GM12891 (cell line): ENCODE measurements around the gene DNAJC18.
A peak's percentile ranks its signal among the peaks of the same experiment; 100 is the strongest.

Source experiments
- DNase-seq: peaks from one replicate; pipeline ENCODE4 v3.0.0; 2011; ENCODE audit warnings: low spot score; ENCODE audit not compliant: insufficient read length
- FAIRE-seq: peaks from 2 replicates; lab custom pipeline; 2011; peaks lifted over from hg19 to GRCh38; lab: Jason Lieb, UNC
- PAX5 ChIP-seq: IDR thresholded peaks from 2 replicates; pipeline ENCODE4 v1.6.1; 2011; ENCODE audit warnings: low read length, moderate library complexity, mild to moderate bottlenecking; ENCODE audit not compliant: insufficient read depth, severe bottlenecking
- POLR2A ChIP-seq: IDR thresholded peaks from 2 replicates; pipeline ENCODE4 v1.6.1; 2011; ENCODE audit warnings: low read depth, low read length, control low read depth
- POLR2AphosphoS5 ChIP-seq: IDR thresholded peaks from 2 replicates; pipeline ENCODE4 v1.6.1; 2011; ENCODE audit warnings: low read depth, low read length, control low read depth
- POU2F2 ChIP-seq: IDR thresholded peaks from 2 replicates; pipeline ENCODE4 v1.6.1; 2011; ENCODE audit warnings: low read depth, mild to moderate bottlenecking, control low read depth, low read length, moderate library complexity
- SPI1 ChIP-seq: IDR thresholded peaks from 2 replicates; pipeline ENCODE4 v1.6.1; 2011; ENCODE audit warnings: low read depth, low read length, control low read depth
- TAF1 ChIP-seq: IDR thresholded peaks from 2 replicates; pipeline ENCODE4 v1.6.1; 2011; ENCODE audit warnings: low read depth, low read length, control low read depth

The DNAJC18 gene

DNA sequence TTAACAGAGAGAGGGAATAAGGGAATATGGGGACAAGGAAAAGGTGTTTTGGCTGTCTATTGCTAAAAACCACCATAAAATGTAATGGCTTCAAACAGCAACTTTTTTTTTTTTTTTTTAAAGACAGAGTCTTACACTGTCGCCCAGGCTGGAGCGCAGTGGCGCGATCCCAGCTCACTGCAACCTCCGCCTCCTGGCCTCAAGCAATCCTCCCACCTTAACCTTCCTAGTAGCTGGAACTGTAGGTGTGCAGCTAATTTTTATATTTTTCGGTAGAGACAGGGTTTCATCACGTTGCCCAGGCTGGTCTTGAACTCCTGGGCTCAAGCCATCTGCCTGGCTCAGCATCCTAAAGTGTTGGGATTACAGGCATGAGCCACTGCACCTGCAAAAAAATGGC lies 31.1 kb downstream of the DNAJC18 start:
- no peak for FAIRE-seq
- no peak for DNase-seq
- TF ChIP-seq SPI1 = no peak
- TF ChIP-seq TAF1 = no peak
- no peak for TF ChIP-seq PAX5
- no peak for TF ChIP-seq POU2F2
- TF ChIP-seq POLR2AphosphoS5 = no peak
- no peak for TF ChIP-seq POLR2A

DNA sequence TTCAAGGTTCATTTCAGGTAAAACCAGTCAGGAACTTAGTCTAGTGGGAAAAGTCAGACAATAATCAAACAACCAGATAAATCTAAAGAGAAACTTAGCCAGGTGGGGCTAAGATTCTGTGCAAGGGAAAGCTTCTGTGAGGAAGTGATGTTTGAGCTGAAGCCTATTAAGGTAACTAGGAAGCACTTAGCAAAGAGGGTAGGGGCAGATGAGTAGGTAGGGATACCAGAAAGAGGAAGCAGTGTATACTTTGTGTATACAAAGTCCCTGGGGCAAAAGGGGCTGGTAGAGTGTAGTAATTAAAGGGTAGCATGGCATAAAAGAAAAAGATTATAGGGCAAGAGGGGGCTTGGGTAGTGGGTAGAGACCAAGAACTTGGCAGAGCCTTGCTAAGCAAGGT lies 31.8 kb downstream of the DNAJC18 start:
- peak; percentile 28 for FAIRE-seq
- TF ChIP-seq SPI1 (peak; percentile 72), POLR2A (no peak)
- DNase-seq = no peak

DNA sequence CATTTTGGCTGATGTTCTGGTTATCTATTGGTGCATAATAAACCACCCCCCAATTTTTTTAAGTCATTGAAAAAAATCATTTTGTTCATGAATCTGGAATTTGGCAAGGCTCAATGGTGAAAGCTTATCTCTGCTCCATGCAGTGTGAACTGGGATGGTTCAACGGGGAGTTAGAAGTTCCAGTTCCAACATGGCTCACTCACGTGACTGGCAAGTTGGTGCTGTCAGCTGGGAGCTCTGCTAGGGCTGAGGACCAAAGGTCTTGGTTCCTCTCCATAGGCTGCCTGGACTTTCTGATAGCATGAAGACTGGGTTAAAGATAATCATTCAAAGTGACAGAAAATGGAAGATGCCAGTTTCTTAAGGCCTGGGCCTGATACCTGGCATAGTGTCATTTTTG lies 32.4 kb downstream of the DNAJC18 start:
- FAIRE-seq = no peak
- no peak for TF ChIP-seq PAX5
- no peak for TF ChIP-seq POU2F2
- TF ChIP-seq SPI1 = no peak
- no peak for TF ChIP-seq POLR2A
- TF ChIP-seq POLR2AphosphoS5 = no peak
- TF ChIP-seq TAF1 = no peak
- DNase-seq = no peak

DNA sequence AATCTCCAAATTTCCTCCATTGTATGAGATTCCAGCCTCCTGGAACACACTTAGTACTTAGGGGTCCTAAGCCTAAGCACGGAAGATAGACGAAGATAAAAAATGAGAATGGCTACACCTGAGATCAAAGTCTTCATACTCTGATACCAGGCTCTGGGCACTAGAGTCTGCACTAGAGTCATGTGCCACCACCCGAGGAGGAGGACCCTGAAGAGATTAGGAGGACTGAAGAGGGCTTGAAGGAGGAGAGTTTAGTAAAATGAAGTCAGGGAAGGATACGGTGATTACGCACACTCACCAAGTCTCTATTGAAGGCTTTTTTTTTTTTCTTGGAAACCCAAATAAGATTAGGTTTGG lies 34.9 kb downstream of the DNAJC18 start:
- no peak for FAIRE-seq
- TF ChIP-seq SPI1 (no peak), POLR2A (no peak), TAF1 (no peak), POU2F2 (no peak), PAX5 (no peak), POLR2AphosphoS5 (no peak)
- no peak for DNase-seq

DNA sequence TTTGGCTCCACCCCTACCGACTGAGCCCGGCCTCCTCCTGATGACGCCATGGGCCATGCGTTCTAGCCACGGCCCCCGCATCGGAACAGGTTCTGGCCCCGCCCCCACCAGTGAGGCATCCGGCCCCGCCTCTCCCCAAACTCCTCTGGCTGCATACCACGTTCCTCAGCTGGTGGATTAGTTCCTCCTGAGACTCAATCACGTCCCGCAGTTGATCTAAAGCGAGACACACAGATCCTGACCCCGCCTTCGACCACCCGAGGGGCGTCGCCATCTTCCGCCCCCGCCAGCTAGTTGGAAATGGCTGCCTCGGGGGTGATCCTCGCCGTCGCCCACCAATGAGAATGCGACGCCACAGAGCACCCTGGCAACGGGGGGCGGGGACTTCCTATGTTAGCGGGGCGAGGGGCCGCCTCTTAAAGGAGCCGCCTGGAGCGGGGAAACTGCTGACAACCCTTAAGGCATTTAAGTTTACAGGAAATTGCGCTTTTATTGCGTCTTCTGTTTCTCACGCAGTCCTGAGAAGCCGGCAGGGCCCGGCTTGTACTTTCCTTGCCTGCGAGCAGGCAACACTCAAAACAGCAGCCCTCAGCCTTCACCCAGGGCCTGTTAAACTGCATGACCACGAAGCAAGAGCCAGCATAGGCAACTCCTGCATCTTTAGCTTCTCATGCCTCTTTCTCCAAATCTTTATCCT lies 35.4 kb downstream of the DNAJC18 start, which contains the start of gene SPATA24:
Gene SPATA24, minus strand, starts transcription at position 303 of the 697 bp plus-strand sequence. Its CDS starts 29 bp downstream, at position 274.
- DNase-seq (peak; percentile 88), FAIRE-seq (peak; percentile 96)

DNA sequence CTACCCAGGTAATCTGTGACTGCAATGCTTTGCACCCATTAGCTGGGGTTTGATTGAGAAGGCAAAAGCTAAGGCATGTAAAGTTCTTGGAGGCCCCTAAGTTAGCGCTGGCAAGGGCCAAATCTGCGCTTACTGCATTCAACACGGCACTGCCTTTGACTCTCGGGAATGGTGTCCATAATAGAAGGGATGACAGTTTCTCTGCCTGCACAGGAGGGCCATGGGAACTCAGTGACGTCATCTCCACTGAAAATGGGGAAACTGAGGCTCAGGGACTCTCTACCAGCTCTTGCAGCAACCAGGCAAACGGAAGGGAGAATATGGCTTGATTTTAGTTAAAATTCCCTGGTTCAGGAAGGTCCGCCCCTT lies 35.9 kb downstream of the DNAJC18 start:
- FAIRE-seq = no peak
- no peak for DNase-seq
- TF ChIP-seq POLR2AphosphoS5 (no peak), PAX5 (no peak), SPI1 (no peak), POU2F2 (no peak), POLR2A (no peak), TAF1 (no peak)

More for the DNA sequence above, 35.4 kb downstream of the DNAJC18 start, which contains the start of gene SPATA24:
- TF ChIP-seq POU2F2 (no peak), POLR2A (peak; percentile 40; the same call in 1 of the 2 replicates), SPI1 (peak; percentile 13; the same call in 1 of the 2 replicates)

DNA sequence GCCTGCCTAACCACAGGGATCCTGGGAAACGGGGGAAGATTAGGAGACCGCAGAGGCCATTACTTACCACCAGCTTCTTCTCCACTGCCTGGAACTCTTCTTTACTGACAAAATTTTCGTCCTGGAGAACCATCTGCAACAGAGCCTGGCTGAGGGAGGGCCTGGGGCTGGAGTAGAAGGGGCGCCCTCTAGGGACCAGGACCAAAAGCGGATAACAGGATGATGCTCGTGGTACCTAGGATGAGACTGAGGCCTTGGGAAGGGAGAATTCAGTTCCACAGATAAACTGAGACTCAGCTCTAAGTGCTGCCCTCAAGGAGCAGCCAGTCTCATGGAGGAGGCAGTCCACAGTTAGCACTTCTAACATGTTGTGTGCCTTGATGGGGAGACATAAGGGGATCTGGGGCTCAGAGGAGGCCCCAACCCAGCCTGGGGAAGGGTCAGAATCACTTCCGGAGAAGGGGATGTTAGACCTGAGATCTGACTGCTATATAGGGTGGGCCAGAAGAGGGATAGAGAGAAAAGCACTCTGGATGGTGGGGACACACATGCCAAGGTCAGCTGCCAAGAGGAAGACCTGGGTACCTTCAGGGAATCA lies 36.7 kb downstream of the DNAJC18 start:
- TF ChIP-seq TAF1 (no peak), POLR2A (no peak), POU2F2 (no peak)
- no peak for FAIRE-seq
- DNase-seq = no peak

DNA sequence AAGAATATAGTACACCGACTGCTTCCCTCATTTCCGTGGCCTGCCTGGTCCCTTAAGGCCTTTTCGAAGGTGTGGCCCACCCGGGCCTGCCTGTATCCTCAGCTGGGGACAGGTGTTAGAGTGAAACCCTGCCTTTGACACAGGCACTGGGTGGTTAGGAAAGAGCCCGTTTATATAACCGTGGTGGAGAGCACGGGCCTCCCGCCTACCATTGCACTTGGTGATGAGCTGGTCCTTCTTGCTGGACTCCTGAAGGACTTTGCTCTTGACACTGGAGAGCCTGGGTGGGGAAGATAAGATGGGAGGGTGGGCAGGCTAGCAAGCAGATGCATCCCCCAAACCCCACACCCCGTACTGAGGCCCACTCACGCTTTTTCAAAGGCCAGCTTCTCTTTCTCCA lies 37.8 kb downstream of the DNAJC18 start:
- TF ChIP-seq TAF1 (no peak), SPI1 (no peak), POLR2A (no peak), POU2F2 (no peak), PAX5 (no peak), POLR2AphosphoS5 (no peak)
- DNase-seq (no peak), FAIRE-seq (no peak)

DNA sequence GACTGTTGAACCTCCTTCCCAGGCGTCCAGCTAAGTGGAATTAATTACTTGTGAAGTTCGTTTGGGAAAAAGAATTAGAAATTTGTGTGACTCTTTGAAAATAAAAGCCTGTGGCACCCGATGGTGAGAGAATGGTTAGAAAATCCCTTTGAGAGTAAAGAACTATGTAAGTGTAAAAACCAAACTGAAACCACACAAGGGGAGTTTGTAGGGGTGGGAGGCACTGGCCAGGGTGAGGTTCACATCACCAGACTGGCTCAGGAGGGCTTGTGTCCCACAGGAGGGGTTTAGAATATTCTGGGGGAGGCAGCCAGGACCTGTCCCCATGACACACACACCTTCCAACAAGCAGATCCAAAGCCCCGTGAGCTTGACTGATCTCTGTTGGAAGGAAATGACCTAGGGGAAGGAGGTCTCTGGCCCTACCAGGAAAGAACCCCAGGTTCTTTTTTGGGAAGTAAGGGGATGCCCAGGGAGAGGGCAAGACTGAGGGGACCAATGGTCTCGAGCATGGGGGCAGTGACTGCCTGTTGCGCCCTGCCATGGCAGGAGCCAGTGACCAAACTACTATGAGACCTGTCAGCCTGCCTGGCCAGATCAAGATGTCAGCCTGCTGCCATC lies 39.7 kb downstream of the DNAJC18 start:
- no peak for TF ChIP-seq POU2F2
- TF ChIP-seq SPI1 = no peak
- no peak for TF ChIP-seq POLR2A
- no peak for TF ChIP-seq TAF1
- no peak for TF ChIP-seq PAX5
- no peak for TF ChIP-seq POLR2AphosphoS5
- FAIRE-seq (peak; percentile 74), DNase-seq (no peak)

DNA sequence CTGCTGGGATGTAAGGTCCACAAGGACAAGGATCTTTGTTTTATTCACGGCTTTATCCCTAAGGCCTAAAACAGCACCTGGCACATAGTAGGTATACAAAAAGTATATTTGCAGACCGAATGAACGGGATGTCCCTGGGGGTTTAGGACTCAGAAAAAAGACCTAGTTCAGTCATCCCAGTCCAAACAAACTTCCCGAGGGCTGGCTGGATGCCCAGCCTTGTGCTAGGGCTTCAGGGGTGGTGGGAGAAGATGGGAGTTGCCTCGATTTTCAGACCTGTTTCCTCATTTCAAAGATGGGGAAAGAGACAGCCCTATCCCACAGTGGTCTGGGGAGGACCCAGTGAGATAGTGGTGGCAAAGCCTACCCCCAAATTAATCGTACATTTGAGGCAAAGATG lies 41.4 kb downstream of the DNAJC18 start:
- no peak for TF ChIP-seq POU2F2
- no peak for TF ChIP-seq POLR2AphosphoS5
- TF ChIP-seq SPI1 = no peak
- TF ChIP-seq PAX5 = no peak
- TF ChIP-seq TAF1 = no peak
- no peak for TF ChIP-seq POLR2A
- peak; percentile 31 for FAIRE-seq
- DNase-seq = no peak
